GM12892 (cell line): ENCODE data around the gene SLC38A10.
"Not testable (repeated sequence)": the region's sequence is repeated elsewhere in the genome, so short reads cannot be mapped to it uniquely, and the experiment has no call there.

Experiments
- DNase-seq: peaks from one replicate; pipeline ENCODE4 v3.0.0; 2011; ENCODE audit not compliant: insufficient read length
- FAIRE-seq: peaks from 2 replicates; lab custom pipeline; 2011; peaks lifted over from hg19 to GRCh38; lab: Jason Lieb, UNC
- POLR2A ChIP-seq: IDR thresholded peaks from 2 replicates; pipeline ENCODE4 v1.6.1; 2011; ENCODE audit warnings: low read depth, low read length, control low read depth
- POLR2AphosphoS5 ChIP-seq: IDR thresholded peaks from 2 replicates; pipeline ENCODE4 v1.6.1; 2011; ENCODE audit warnings: low read depth, low read length, control low read depth
- TAF1 ChIP-seq: IDR thresholded peaks from 2 replicates; pipeline ENCODE4 v1.6.1; 2011; ENCODE audit warnings: low read depth, mild to moderate bottlenecking, control low read depth, low read length, borderline replicate concordance

The SLC38A10 gene

GRCh38 chr17:81315885-81316391 lies 20.8 kb upstream of the SLC38A10 start:
- no peak for TF ChIP-seq TAF1
- no peak for TF ChIP-seq POLR2A
- no peak for TF ChIP-seq POLR2AphosphoS5
- FAIRE-seq (no peak), DNase-seq (no peak)

- TF ChIP-seq POLR2A (no peak), POLR2AphosphoS5 (no peak)
- no peak for FAIRE-seq
- DNase-seq = no peak
These were observed 20.2 kb upstream of the SLC38A10 start for GRCh38 chr17:81315129-81315884.

- FAIRE-seq (no peak), DNase-seq (no peak)
- TF ChIP-seq TAF1 (no peak), POLR2A (no peak), POLR2AphosphoS5 (no peak)
These were observed 19.4 kb upstream of the SLC38A10 start for GRCh38 chr17:81314398-81315081.

- DNase-seq = no peak
- no peak for FAIRE-seq
- TF ChIP-seq POLR2AphosphoS5 (no peak), TAF1 (no peak), POLR2A (no peak)
These were observed 18.8 kb upstream of the SLC38A10 start for GRCh38 chr17:81313776-81314397.

GRCh38 chr17:81312624-81313325 lies 17.7 kb upstream of the SLC38A10 start:
- FAIRE-seq = no peak
- TF ChIP-seq TAF1 (no peak), POLR2AphosphoS5 (no peak), POLR2A (no peak)
- no peak for DNase-seq

- DNase-seq (no peak), FAIRE-seq (no peak)
- no peak for TF ChIP-seq POLR2A
- TF ChIP-seq POLR2AphosphoS5 = no peak
- no peak for TF ChIP-seq TAF1
These were observed 16.8 kb upstream of the SLC38A10 start for GRCh38 chr17:81311946-81312345.

- TF ChIP-seq POLR2AphosphoS5 = no peak
- no peak for TF ChIP-seq POLR2A
- no peak for TF ChIP-seq TAF1
- FAIRE-seq (no peak), DNase-seq (no peak)
These were observed 15.9 kb upstream of the SLC38A10 start for GRCh38 chr17:81310949-81311550.

- DNase-seq = no peak
- FAIRE-seq = no peak
- no peak for TF ChIP-seq POLR2AphosphoS5
- no peak for TF ChIP-seq POLR2A
- TF ChIP-seq TAF1 = no peak
These were observed 15.0 kb upstream of the SLC38A10 start for GRCh38 chr17:81309859-81310839.

GRCh38 chr17:81309140-81309858 lies 14.2 kb upstream of the SLC38A10 start:
- no peak for TF ChIP-seq TAF1
- TF ChIP-seq POLR2A = no peak
- no peak for TF ChIP-seq POLR2AphosphoS5
- peak; percentile 44 for FAIRE-seq
- no peak for DNase-seq

GRCh38 chr17:81308784-81309139 lies 13.7 kb upstream of the SLC38A10 start:
- not testable (repeated sequence) for DNase-seq, FAIRE-seq
